Mesodermal cell (in vitro differentiated cells): Measurements from ENCODE around the gene KLK15.
"Not testable (repeated sequence)": the region's sequence is repeated elsewhere in the genome, so short reads cannot be mapped to it uniquely, and the experiment has no call there.

ENCODE experiments used
- H3K27ac ChIP-seq: 2 replicates; pipeline ENCODE4 v1.7.0; 2013; ENCODE audit warnings: mild to moderate bottlenecking, low read depth, low read length, moderate library complexity; ENCODE audit not compliant: severe bottlenecking
- H3K36me3 ChIP-seq: 2 replicates; pipeline ENCODE4 v1.7.1; 2013; ENCODE audit warnings: mild to moderate bottlenecking, low read length, moderate library complexity; ENCODE audit not compliant: control insufficient read depth, insufficient read depth
- H3K4me1 ChIP-seq: one replicate; pipeline ENCODE4 v1.7.1; 2013; ENCODE audit warnings: mild to moderate bottlenecking, low read length; ENCODE audit not compliant: insufficient read depth, control insufficient read depth, poor library complexity, severe bottlenecking
- H3K4me3 ChIP-seq: 2 replicates; pipeline ENCODE4 v1.7.0; 2013; ENCODE audit warnings: low read length, control low read depth, mild to moderate bottlenecking; ENCODE audit not compliant: insufficient read depth, poor library complexity, severe bottlenecking; ENCODE audit errors: extremely low read depth
- H3K9me3 ChIP-seq: 2 replicates; pipeline ENCODE4 v1.7.1; 2013; ENCODE audit warnings: mild to moderate bottlenecking, low read length, moderate library complexity; ENCODE audit not compliant: control insufficient read depth
- WGBS, 2 experiments: methylation state at CpG; one replicate each; pipeline ENCODE4 v1.1.5; 2013; ENCODE audit warnings: missing lambda C conversion rate in 2 of 2; ENCODE audit not compliant: insufficient coverage in 2 of 2; 5-methylcytosine and 5-hydroxymethylcytosine counted together

Gene KLK15

DNA sequence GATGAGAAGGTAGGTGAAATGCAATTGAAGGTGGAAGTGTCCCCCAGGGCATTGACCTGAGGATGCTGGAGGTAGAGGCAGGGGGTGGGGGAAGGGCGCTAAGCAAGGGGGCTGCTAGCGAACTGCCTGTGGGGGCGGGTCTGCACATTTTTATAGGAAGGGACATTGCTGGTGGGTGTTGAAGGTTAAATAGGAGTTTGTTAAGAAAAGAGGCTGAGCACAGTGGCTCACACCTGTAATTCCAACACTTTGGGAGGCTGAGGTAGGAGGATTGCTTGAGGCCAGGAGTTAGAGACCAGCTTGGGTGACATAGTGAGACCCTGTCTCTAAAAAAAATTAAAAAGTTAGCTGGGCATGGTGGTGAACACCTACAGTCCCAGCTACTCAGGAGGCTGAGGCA lies 48.7 kb downstream of the KLK15 start:
- Histone ChIP-seq H3K9me3 (no peaks in the 10 kb centered on the region), H3K4me3 (no peak overlapping the region), H3K36me3 (no peaks in the 10 kb centered on the region), H3K4me1 (no peaks in the 10 kb centered on the region), H3K27ac (no peak overlapping the region)
- WGBS, 2 experiments: 100% methylated on average over 3 of the region's 3 CpGs; no CpG with 5 or more reads in 1 of the 2 experiments

- H3K9me3 ChIP-seq, H3K27ac ChIP-seq: not testable (repeated sequence)
- WGBS, 2 experiments: 43 to 55% methylated on average over 5 to 7 of the region's 8 CpGs
Observed at GRCh38 chr19:50783848-50784152, 49.6 kb downstream of the KLK15 start.

DNA sequence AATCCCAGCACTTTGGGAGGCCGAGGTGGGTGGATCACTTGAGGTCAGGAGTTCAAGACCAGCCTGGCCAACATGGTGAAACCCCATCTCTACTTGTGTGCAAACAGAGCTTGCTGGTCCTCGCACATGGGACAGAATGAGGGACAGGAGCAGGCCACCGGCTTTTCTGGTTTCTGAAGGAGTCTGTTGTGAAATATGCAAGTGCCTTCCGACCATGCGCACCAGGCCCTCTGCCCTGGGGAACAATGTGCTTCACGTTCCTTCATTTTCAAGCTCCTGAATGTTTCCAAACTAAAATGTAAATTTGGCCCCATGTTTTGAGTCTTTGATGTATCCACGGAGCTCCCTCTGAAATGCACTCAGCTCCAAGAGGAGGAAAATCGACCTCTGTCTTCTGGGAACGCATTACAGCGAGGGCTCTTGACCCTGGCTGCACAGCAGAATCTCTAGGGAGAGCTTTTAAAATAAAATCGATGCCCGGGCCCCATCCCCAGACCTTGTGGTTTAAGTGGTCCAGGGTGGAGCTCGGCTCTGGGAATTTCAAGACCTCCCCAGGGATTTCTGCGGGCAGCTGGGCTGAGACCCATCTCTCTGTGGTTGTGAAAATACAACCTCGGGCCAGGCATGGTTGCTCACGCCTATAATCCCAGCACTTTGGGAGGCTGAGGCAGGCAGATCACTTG lies 52.5 kb downstream of the KLK15 start:
- WGBS, 2 experiments: 68 to 71% methylated on average over 15 to 16 of the region's 16 CpGs
- H3K36me3 ChIP-seq: no peaks in the 10 kb centered on the region
- H3K4me3 ChIP-seq: no peak overlapping the region
- no peaks in the 10 kb centered on the region for H3K9me3 ChIP-seq
- H3K27ac ChIP-seq: no peak overlapping the region
- H3K4me1 ChIP-seq: no peaks in the 10 kb centered on the region

More at GRCh38 chr19:50783848-50784152, 49.6 kb downstream of the KLK15 start:
- H3K36me3 ChIP-seq, H3K4me3 ChIP-seq, H3K4me1 ChIP-seq: not testable (repeated sequence)

- H3K27ac ChIP-seq: no peak overlapping the region
- no peaks in the 10 kb centered on the region for H3K36me3 ChIP-seq
- H3K9me3 ChIP-seq: no peaks in the 10 kb centered on the region
- no peaks in the 10 kb centered on the region for H3K4me1 ChIP-seq
- H3K4me3 ChIP-seq: no peak overlapping the region
- WGBS, 2 experiments: 63% methylated on average over 22 to 23 of the region's 25 CpGs
Observed at GRCh38 chr19:50779504-50780457, 53.6 kb downstream of the KLK15 start.

DNA sequence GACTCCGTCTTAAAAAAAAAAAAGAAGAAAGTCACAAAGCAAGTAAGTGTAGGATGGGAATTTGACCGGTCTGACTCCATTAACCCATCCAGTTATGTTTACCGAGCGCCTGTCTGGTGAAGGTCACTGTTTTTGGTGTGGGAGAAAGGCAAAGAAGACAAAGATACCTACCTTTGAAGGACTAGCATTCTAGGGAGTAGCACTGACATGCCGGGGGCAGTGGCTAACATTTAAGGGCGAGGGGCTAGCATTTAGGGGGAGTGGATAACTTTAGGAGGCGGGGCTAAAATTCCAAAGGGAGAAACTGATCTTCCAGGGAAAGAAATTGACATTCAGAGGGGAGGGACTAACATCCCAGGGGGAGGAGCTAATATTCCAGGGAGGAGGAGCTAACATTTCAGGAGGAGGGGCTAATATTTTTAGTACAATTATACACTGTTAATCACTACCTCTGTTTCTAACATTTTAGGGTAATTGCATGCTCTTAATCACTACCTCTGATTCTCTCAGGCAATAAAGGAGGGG lies 54.4 kb downstream of the KLK15 start:
- H3K27ac ChIP-seq: no peak overlapping the region

GRCh38 chr19:50777830-50778303 lies 55.5 kb downstream of the KLK15 start:
- H3K27ac ChIP-seq: no peak overlapping the region
- H3K9me3 ChIP-seq: no peaks in the 10 kb centered on the region
- no peak overlapping the region for H3K4me3 ChIP-seq
- no peaks in the 10 kb centered on the region for H3K36me3 ChIP-seq
- H3K4me1 ChIP-seq: no peaks in the 10 kb centered on the region
- WGBS, 2 experiments: 4 to 16% methylated on average over 28 to 30 of the region's 30 CpGs

More for the DNA sequence above, 54.4 kb downstream of the KLK15 start:
- 39 to 58% methylated on average over 4 to 5 of the region's 7 CpGs for WGBS, 2 experiments
- H3K4me1 ChIP-seq: no peaks in the 10 kb centered on the region
- no peaks in the 10 kb centered on the region for H3K36me3 ChIP-seq
- H3K4me3 ChIP-seq: no peak overlapping the region
- H3K9me3 ChIP-seq: no peaks in the 10 kb centered on the region

- 36 to 61% methylated on average over 2 of the region's 4 CpGs for WGBS, 2 experiments
- H3K4me1 ChIP-seq: no peaks in the 10 kb centered on the region
- no peaks in the 10 kb centered on the region for H3K36me3 ChIP-seq
- no peaks in the 10 kb centered on the region for H3K9me3 ChIP-seq
- no peak overlapping the region for H3K27ac ChIP-seq
- H3K4me3 ChIP-seq: no peak overlapping the region
Observed at GRCh38 chr19:50777261-50777660, 56.1 kb downstream of the KLK15 start.

- no peak overlapping the region for H3K4me3 ChIP-seq
- H3K27ac ChIP-seq: no peak overlapping the region
- H3K4me1 ChIP-seq: no peaks in the 10 kb centered on the region
- H3K36me3 ChIP-seq: no peaks in the 10 kb centered on the region
- H3K9me3 ChIP-seq: no peaks in the 10 kb centered on the region
- WGBS, 2 experiments: 77 to 80% methylated on average over 5 of the region's 5 CpGs
Observed at GRCh38 chr19:50776131-50776530, 57.2 kb downstream of the KLK15 start.
